OCI-LY7 (cell line): Measurements from ENCODE around the gene MCF2L2. TPM values are rescaled to one million over a fixed set of nuclear protein-coding genes. Genes with fewer than 3 reads are reported as not detected.
A peak's percentile ranks its signal among the peaks of the same experiment; 100 is the strongest.

Experiments
- BruUV-seq: library from RNA; stranded (reverse); fragments of 400-500 nt; replicated peaks from 2 replicates; lab custom pipeline; 2021; lab: Mats Ljungman, UMichigan
- CTCF ChIA-PET: fragments of 300-600 bp; sonication (Branson Sonifier 250); formaldehyde crosslinking; loops from one replicate; lab custom pipeline; 2022; ENCODE audit warnings: antibody characterized with exemption; ENCODE audit not compliant: unreplicated experiment; lab: Charles Lee
- POLR2A ChIA-PET: fragments of 300-600 bp; sonication (Branson Sonifier 250); formaldehyde crosslinking; loops from one replicate; lab custom pipeline; 2022; ENCODE audit warnings: antibody characterized with exemption; lab: Charles Lee
- DNase-seq: peaks from one replicate; pipeline ENCODE4 v3.0.0-alpha.2; 2015; ENCODE audit warnings: low spot score
- H2AFZ ChIP-seq: fragments of 200-600 bp; sonication (generic), shearing (Covaris generic); 2 replicates; pipeline ENCODE4 v1.6.1; 2014; ENCODE audit warnings: mild to moderate bottlenecking, antibody characterized with exemption, low read length, moderate library complexity
- H3K27ac ChIP-seq: fragments of 200-600 bp; sonication (generic); 2 replicates; pipeline ENCODE4 v1.5.1; 2014; ENCODE audit warnings: mixed run types, low read depth, mild to moderate bottlenecking, moderate library complexity, low read length, inconsistent platforms; ENCODE audit not compliant: poor library complexity, severe bottlenecking
- H3K36me3 ChIP-seq: fragments of 200-600 bp; sonication (generic); 2 replicates; pipeline ENCODE4 v1.6.1; 2014; ENCODE audit warnings: mild to moderate bottlenecking, antibody characterized with exemption, low read length, moderate library complexity, mixed read lengths; ENCODE audit not compliant: insufficient read depth
- H3K4me1 ChIP-seq: fragments of 200-600 bp; sonication (generic); 2 replicates; pipeline ENCODE4 v1.5.1; 2014; ENCODE audit warnings: mild to moderate bottlenecking, low read length; ENCODE audit not compliant: insufficient read depth, poor library complexity, severe bottlenecking
- H3K4me2 ChIP-seq: fragments of 200-600 bp; sonication (generic); 2 replicates; pipeline ENCODE4 v1.6.1; 2014; ENCODE audit warnings: mild to moderate bottlenecking, low read length
- H3K4me3 ChIP-seq: fragments of 200-600 bp; sonication (generic); 2 replicates; pipeline ENCODE4 v1.5.1; 2014; ENCODE audit warnings: mild to moderate bottlenecking, low read depth, low read length; ENCODE audit not compliant: poor library complexity, severe bottlenecking
- H3K79me2 ChIP-seq: fragments of 200-600 bp; sonication (generic); 2 replicates; pipeline ENCODE4 v1.6.1; 2016; ENCODE audit warnings: low read depth, mild to moderate bottlenecking, low read length, moderate library complexity, mixed read lengths; ENCODE audit not compliant: insufficient read depth
- H3K9me2 ChIP-seq: fragments of 200-600 bp; sonication (generic); 2 replicates; pipeline ENCODE4 v1.6.1; 2016; ENCODE audit warnings: mild to moderate bottlenecking, low read length, mixed read lengths; ENCODE audit not compliant: insufficient read depth
- H3K9me3 ChIP-seq: fragments of 200-600 bp; sonication (generic); 2 replicates; pipeline ENCODE4 v1.6.1; 2014; ENCODE audit warnings: mild to moderate bottlenecking, mixed run types, low read length, mixed read lengths
- H4K20me1 ChIP-seq: fragments of 200-600 bp; sonication (generic); 2 replicates; pipeline ENCODE4 v1.6.1; 2014; ENCODE audit warnings: mild to moderate bottlenecking, antibody characterized with exemption, low read length, moderate library complexity, mixed read lengths; ENCODE audit not compliant: insufficient read depth
- EZH2phosphoT487 ChIP-seq: fragments of 200-600 bp; sonication (generic); IDR thresholded peaks from 2 replicates; pipeline ENCODE4 v1.6.1; 2018; ENCODE audit warnings: low read depth, borderline replicate concordance, mild to moderate bottlenecking, mixed run types, antibody characterized with exemption, low read length, moderate library complexity, mixed read lengths
- intact Hi-C: fragments of 100-400 bp; cut with micrococcal nuclease; formaldehyde crosslinking; loops from one replicate; pipeline ENCODE4 v1.10.0; 2022; ENCODE audit not compliant: unreplicated experiment
- total RNA-seq, 2 experiments: library from RNA; depleted of rRNA in 1 of 2; stranded (reverse); fragments of >200 nt in 1 of 2; shearing (Covaris generic) in 1 of 2; gene quantifications; 2 replicates each; pipeline ENCODE4 v1.2.3, GENCODE V29; 2014 to 2022
- TF ChIP-seq, protein P1 (sequence below): fragments of 200-600 bp; sonication (generic); conservative IDR thresholded peaks from 2 replicates; pipeline ENCODE4 v1.5.1; 2014; ENCODE audit warnings: mild to moderate bottlenecking, antibody characterized with exemption, low read length, moderate library complexity, mixed read lengths

Gene MCF2L2
- total RNA-seq, 2 experiments from 2014 or later = 6.6 to 8.0 TPM

DNA sequence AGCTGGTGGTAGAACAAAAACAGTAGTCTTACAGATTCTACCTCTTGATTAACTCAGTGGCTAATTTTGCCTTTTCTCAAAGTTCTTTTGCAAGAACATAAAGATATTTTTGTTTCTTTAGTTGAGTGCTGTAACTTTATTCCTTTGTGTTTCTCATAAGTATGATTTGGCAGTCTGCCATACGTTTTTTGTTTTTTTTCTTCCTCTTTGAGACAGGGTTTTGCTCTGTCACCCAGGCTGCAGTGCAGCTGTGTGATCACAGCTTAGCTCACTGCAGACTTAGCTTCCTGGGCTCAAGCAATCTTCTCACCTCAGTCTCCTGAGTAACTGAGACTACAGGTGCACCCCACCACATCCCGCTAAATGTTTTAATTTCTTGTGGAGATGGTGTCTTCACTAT, 153.0 kb downstream of the MCF2L2 start:
- Histone ChIP-seq H3K79me2 (no peaks in the 10 kb centered on the region), H3K27ac (no peak overlapping the region), H3K9me3 (no peaks in the 10 kb centered on the region), H3K36me3 (no peaks in the 10 kb centered on the region), H3K4me2 (no peak overlapping the region), H3K4me1 (no peaks in the 10 kb centered on the region), H3K4me3 (no peak overlapping the region), H3K9me2 (no peaks in the 10 kb centered on the region), H4K20me1 (no peaks in the 10 kb centered on the region), H2AFZ (no peak overlapping the region)
- no TSS peak for BruUV-seq
- intact Hi-C loops = no loop called here
- TF ChIP-seq EZH2phosphoT487 = no peak
- TF ChIP-seq, protein P1, sequence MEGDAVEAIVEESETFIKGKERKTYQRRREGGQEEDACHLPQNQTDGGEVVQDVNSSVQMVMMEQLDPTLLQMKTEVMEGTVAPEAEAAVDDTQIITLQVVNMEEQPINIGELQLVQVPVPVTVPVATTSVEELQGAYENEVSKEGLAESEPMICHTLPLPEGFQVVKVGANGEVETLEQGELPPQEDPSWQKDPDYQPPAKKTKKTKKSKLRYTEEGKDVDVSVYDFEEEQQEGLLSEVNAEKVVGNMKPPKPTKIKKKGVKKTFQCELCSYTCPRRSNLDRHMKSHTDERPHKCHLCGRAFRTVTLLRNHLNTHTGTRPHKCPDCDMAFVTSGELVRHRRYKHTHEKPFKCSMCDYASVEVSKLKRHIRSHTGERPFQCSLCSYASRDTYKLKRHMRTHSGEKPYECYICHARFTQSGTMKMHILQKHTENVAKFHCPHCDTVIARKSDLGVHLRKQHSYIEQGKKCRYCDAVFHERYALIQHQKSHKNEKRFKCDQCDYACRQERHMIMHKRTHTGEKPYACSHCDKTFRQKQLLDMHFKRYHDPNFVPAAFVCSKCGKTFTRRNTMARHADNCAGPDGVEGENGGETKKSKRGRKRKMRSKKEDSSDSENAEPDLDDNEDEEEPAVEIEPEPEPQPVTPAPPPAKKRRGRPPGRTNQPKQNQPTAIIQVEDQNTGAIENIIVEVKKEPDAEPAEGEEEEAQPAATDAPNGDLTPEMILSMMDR = no peak
- DNase-seq = peak; percentile 28
- ChIA-PET POLR2A (interaction anchor here (0.9 kb wide), 1 partner anchor 10 kb away, joined by 7 read pairs; no protein-coding TSS in a partner anchor), CTCF (no interaction called here)

DNA sequence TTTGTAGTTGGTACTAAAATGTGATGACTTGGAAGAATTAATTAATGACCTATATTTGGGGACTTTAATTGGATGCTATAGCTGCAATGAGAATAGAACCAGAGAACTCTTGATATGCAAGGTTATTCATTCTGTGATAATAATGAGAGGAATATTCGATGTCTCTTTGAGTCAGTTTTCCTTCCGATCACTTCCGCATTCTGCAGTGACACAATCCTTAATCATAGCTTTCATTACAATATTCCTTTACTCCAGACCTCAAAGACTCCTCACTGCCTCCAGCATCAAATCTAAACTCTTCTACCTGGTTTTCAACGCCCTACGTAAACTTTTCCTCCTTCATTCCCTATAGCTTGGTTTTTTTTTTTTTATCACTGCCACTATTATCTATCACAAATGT, 153.8 kb downstream of the MCF2L2 start:
- POLR2A ChIA-PET = interaction anchor here (0.9 kb wide), 1 partner anchor 11 kb away, joined by 7 read pairs; no protein-coding TSS in a partner anchor
- TF ChIP-seq EZH2phosphoT487 = no peak
- TF ChIP-seq, protein P1 = no peak
- H3K79me2 ChIP-seq = no peaks in the 10 kb centered on the region

DNA sequence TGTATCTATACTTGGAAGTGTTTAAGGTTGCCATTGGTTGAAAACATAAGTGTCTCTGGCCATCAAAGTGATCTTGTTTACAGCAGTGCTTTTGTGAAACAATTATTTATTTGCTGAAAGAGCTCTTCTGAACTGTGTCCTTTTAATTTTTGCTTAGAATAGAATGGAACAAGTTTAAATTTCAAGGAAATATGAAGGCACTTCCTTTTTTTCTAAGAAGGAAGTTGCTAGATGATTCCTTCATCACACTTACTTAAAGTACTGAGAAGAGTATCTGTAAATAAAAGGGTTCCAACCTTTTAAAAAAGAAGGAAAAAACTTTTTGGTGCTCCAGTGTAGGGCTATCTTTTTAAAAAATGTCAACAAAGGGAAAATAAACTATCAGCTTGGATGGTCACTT, 155.6 kb downstream of the MCF2L2 start:
- no peak overlapping the region for H2AFZ ChIP-seq
- no peaks in the 10 kb centered on the region for H3K36me3 ChIP-seq
- no peaks in the 10 kb centered on the region for H3K4me1 ChIP-seq
- no peaks in the 10 kb centered on the region for H4K20me1 ChIP-seq
- no peak overlapping the region for H3K27ac ChIP-seq
- no peak overlapping the region for H3K4me2 ChIP-seq
- H3K4me3 ChIP-seq = no peak overlapping the region
- TF ChIP-seq, protein P1 = no peak
- TF ChIP-seq EZH2phosphoT487 = no peak
- BruUV-seq = no TSS peak
- CTCF ChIA-PET = no interaction called here
- H3K9me3 ChIP-seq = no peaks in the 10 kb centered on the region
- POLR2A ChIA-PET = no interaction called here
- DNase-seq = no peak
- intact Hi-C loops = no loop called here
- H3K9me2 ChIP-seq = no peaks in the 10 kb centered on the region
- H3K79me2 ChIP-seq = no peaks in the 10 kb centered on the region

More for the DNA sequence above, 153.8 kb downstream of the MCF2L2 start:
- no peaks in the 10 kb centered on the region for H3K9me3 ChIP-seq
- intact Hi-C loops = no loop called here
- no TSS peak for BruUV-seq
- H3K36me3 ChIP-seq = no peaks in the 10 kb centered on the region
- no peak overlapping the region for H3K4me3 ChIP-seq
- no peaks in the 10 kb centered on the region for H4K20me1 ChIP-seq
- H3K27ac ChIP-seq = no peak overlapping the region
- CTCF ChIA-PET = no interaction called here
- no peak overlapping the region for H3K4me2 ChIP-seq
- no peak for DNase-seq
- H3K4me1 ChIP-seq = no peaks in the 10 kb centered on the region
- H3K9me2 ChIP-seq = no peaks in the 10 kb centered on the region
- H2AFZ ChIP-seq = no peak overlapping the region
